Medulla oblongata (tissue), 1 donor: ENCODE results near the gene MMP24.
A peak's percentile ranks its signal among the peaks of the same experiment; 100 is the strongest.
"Not testable (repeated sequence)": the region's sequence is repeated elsewhere in the genome, so short reads cannot be mapped to it uniquely, and the experiment has no call there.

Experiments used
- DNase-seq: peaks from one replicate; pipeline ENCODE4 v3.0.0-alpha.2; 2015; ENCODE audit errors: extremely low spot score

Gene MMP24

DNA sequence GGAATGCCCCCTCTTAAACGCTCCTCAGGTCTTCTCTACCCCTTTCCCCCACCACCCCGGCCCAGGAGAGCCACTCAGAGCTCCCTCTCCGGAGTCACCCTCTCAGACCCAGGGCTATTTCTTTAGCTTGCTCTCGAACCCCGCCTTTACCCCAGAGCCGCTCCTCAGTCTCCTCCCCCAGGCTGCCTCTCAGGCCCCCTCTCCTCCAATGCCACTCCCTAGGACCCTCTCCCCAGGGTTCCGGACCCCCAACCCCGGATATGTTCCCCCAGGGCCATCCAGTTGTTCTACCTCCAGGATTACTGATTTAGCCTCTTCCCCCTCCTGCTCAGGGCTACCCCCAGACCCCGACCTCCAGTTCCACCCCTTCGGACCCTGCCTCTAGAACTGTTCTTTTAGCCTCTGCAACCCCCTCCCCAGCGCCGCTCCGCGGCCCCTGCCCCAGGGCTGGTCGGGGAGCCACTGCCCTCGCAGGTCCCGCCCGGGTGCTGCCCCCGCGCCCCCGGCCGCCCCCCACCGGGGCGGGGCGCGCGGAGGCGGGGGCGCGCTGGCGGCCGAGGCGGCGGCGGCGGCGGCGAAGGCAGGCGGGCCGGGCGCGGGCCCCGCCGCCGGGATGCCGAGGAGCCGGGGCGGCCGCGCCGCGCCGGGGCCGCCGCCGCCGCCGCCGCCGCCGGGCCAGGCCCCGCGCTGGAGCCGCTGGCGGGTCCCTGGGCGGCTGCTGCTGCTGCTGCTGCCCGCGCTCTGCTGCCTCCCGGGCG lies at the start of gene MMP24:
Gene MMP24 (plus strand): TSS at position 565 of the 758 bp plus-strand sequence. CDS start 49 bp downstream, at position 614.
- DNase-seq = no peak

DNA sequence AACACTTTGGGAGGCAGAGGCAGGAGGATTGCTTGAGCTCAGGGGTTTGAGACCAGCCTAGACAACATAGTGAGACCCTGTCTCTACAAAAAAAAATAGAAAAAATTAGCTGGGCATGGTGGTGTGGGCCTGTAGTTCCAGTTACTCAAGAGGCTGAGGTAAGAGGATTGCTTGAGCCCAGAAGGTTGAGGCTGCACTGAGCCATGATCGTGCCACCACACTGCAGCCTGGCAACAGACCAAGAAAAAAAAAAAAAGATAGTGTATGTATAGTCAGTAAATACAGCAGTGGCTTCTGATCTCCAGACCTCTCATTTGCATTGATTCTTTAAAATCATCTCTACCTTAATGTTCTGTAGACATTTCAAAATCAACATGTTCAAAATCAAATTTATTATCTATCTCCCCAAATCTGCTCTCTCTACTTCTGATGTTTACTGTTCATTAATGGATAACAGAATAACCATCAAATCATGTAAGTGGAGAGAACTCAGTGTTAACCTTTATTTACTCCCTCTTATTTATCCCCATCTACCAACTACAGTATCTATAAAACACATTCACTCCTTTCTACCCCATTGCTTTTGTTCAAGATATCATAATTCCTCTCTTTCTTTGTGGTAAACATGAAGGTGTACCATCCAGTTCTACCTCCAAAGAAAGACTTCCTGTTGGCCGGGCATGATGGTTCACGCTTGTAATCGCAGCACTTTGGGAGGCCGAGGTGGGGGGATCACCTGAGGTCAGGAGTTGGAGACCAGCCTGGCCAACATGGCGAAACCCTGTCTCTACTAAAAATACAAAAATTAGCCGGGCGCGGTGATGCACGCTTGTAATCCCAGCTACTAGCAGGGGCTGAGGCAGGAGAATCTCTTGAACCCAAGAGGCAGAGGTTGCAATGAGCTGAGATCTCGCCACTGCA lies 46.9 kb upstream of the MMP24 start:
- DNase-seq = no peak

DNA sequence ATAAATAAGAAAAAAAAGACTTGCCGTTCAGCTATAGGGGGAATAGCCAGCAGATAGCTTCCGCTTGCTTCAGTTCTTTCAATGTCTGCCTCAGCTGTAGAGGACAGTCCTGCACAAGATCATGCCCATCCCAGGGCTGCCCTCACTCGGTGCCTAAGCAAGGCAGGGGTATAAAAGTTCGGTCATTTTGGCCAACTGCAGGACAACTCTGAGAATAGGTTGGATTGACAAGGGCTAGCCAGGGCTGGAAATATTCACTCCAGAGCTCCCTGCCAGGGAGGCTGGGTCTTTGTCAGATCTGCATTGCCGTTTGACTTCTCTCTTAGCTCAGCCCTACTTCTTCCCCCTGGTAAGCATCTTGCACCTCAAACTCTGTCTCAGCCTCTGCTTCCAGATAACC lies 46.2 kb upstream of the MMP24 start:
- DNase-seq = no peak

- DNase-seq = no peak
These were observed 44.8 kb upstream of the MMP24 start for GRCh38 chr20:35181731-35182130.

GRCh38 chr20:35186691-35187289 lies 39.7 kb upstream of the MMP24 start:
- DNase-seq = not testable (repeated sequence)

- DNase-seq = no peak
These were observed 38.8 kb upstream of the MMP24 start for GRCh38 chr20:35187584-35188190.

DNA sequence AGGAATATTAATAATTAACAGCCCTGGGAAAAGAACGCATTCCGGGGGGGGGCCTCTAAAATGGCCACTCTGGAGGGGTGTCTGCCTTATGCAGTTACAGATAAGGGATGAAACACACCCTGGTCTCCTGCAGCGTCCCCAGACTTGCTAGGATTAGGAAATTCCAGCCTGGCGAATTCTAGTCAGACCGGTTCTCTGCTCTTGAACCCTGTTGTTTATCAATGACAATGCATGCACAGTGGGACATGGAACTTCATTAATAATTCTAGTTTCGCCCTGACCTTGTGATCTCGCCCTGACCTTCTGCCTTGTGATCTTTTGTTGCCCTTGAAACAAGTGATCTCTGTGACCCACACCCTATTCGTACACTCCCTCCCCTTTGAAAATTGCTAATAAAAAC lies 37.3 kb upstream of the MMP24 start:
- not testable (repeated sequence) for DNase-seq

GRCh38 chr20:35190556-35190955 lies 35.9 kb upstream of the MMP24 start:
- no peak for DNase-seq

DNA sequence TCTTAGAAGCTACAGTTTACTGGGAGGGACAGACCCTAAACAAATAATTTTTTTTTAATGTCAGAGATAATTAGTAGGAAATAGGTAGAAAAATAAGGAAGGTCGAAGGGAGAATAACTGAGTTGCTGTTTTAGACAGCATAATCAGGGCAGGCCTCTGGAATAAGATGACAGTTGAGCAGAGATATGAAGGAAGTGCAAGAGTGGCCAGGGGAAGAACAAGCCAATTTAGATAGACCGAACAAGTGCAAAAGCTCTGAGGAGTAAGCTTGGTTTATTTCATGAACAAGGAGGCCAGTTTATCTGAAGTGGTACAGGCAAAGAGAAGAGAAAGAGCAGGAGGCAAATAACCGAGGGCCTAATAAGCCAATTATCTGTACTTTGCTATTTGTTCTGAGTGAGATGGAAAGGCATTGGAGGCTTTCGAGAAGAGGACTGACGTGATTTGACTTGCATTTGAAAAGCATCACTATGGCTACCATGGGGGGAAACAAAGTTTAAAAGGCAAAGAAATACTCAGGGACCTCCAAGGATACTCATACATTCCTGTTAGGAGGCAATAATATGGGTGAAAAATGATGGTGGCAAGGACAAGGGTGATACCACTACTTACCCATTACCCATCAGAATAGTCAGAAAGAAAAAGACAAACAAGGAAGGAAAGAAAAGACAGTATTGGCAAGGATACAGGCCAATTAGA lies 34.9 kb upstream of the MMP24 start:
- no peak for DNase-seq

DNA sequence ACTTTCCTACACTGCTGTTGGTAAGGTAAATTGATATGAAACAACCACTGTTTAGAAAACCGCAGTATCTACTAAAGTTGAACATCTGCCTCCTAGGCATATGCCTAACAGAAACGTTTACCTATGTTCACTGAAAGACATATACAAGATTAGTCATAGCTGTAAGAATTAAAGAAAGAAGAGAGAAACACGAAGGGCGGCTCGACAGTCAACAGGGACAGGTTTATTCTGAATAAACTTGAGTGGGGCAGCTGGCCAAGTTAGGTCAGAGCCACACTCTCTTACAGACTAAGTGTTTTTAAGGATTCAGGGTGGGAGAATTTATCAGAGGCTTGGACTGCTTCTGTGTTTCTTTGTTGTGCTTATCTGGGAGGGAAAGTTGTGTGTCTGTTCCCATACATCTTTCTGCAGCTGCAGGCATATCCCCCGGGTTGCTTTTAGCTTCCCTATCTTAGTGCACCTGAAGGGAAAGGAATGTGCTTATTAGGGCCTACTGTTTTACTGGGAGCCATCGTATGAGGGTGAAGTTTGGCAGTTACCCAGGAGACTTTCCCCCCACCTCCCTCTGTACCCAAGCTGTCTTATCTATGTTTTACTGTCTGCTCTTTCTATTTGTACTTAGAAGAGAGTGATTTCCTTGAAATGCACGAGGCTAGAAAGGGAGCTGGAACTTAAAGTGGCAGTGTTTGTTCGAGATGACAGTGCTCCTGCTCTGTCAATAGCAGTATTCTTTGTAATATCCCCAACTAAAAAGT lies 34.2 kb upstream of the MMP24 start:
- no peak for DNase-seq

DNA sequence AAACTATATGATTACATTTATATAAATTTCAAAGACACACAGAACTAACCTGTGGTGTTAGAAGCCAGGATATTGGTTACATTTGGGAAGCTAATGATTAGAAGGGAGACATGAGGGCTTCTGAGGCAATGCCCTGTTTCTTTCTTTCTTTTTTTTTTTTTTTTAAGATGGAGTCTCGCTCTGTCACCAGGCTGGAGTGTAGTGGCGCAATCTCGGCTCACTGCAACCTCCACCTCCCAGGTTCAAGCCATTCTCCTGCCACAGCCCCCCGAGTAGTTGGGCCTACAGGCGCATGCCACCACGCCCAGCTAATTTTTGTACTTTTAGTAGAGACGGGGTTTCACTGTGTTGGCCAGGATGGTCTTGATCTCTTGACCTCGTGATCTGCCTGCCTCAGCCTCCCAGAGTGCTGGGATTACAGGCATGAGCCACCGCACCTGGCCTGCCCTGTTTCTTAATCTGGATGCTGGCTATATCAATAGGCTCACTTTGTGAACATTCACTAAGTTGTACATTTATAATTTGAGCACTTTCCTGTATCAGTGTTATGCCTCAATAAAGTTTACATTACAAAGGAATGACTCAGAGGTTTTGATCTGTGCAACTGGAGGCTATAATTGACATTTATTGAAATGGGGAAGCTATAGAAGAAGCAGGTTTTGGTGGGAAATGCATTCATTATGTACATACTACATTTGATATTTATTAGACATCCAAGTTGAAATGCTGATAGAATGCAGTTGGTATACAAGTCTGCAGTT lies 33.3 kb upstream of the MMP24 start:
- not testable (repeated sequence) for DNase-seq

GRCh38 chr20:35196313-35196712 lies 30.2 kb upstream of the MMP24 start:
- no peak for DNase-seq

DNA sequence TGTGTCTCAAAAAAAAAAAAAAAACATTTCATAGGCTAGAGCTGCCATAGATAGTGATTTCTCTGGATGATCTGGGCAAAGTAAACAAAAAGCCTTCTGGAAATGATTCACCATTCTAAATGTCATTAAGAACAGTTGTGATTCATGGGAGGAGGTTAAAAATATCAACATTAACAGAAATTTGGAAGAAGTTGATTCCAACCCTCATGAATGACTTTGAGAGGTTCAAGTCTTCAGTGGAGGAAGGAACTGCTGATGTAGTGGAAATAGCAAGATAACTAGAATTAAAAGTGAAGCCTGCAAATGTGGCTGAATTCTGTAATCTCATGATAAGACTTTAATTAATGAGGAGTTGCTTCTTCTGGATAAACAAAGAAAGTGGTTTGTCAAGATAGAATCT lies 26.8 kb upstream of the MMP24 start:
- DNase-seq = no peak

DNA sequence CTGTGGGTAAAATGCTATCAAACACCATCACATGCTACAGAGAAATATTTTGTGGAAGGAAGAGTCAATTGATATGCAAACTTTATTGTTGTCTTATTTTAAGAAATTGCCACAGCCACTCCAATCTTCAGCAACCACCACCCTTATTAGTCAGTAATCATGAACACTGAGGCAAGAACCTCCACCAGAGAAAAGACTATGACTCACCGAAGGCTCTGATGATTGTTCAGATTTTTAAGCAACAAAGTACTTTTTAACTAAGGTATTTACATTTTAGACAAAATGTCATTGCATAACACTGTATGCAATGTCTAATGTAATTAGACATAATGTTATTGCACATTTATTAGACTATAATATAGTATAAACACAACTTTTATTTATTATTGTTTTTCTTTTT lies 26.2 kb upstream of the MMP24 start:
- DNase-seq = no peak

DNA sequence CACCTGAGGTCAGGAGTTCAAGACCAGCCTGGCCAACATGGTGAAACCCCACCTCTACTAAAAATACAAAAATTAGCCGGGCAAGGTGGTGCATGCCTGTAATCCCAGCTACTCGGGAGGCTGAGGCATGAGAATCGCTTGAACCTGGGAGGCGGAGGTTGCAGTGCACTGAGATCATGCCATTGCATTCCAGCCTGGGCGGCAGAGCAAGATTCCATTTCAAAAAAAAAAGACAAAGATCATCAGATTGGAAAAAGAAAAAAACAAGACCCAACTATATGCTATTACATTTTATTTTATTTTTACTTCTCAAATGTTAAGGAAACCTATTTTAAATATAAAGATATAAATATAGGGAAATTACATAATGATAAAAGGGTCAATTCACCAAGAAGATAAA lies 25.0 kb upstream of the MMP24 start:
- not testable (repeated sequence) for DNase-seq

GRCh38 chr20:35206802-35207201 lies 19.7 kb upstream of the MMP24 start:
- no peak for DNase-seq

DNA sequence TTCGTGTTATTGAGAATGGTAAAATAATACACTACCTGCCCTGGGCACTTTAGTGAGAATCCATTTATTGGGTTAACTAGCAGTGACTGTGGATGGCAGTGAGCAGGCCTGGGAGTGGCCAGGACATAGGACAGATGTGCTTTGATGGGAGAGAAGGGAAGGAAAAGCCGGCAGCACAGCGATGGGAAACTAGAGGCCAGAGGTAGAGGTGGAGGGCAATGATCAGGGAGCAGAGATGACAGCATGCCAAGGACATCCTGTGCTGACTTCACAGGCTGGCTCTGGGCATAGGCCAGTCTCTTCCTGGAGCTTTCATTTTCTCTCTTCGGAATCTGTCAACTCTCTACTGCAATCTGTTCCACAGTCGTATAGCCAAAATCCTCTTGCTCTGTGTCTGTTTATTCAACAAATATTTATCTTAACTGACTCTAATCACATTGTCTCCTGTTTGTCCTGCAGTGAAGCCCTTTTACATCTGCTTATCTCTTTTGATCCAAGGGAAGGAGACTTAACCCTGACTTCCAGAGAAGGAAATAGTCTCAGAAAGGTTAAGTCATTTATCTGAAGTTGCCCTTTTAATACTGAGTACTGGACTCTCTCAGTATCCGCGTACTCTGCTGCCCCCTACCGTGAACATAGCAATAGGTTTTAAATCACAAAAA lies 18.4 kb upstream of the MMP24 start:
- peak; percentile 92 for DNase-seq

DNA sequence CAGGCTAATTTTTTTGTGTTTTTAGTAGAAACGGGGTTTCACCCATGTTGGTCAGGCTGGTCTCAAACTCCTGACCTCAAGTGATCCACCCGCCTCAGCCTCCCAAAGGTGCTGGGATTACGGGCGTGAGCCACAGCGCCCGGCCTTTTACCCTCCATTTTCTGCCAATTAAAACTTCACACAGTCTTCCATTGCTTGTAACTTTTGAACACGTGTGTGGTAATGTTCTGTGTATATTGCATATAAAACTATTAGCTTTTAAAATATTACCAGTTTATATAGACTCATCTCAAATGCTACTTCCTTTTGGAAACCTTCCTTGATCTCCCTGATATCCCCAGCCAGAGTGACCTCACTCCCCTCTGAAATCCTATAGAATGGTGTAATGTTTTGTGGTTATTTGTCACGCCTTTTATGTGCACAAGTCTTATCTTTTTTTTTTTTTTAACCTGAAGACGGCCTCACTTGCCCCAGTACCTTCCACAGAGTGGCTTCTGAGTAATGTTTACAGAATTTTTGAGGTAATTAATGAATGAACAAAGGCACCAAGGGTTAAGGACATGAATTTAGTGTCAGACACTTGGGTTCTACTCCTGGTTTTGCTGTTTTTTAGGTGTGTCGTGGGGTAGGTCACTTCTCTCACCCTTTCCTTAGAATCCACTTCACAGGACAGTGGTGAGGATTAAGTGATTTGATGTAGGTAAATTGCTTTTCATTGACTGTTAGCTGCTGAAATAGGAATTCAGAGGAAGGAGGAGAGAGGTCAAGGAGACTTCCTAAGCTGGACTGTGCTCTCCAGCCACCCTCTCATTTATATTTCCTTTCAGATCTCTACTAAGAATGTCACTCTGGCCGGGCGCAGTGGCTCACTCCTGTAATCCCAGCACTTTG lies 11.2 kb upstream of the MMP24 start:
- no peak for DNase-seq
